A549 (cell line): ENCODE results near the gene PLEKHN1. TPM values are rescaled to one million over a fixed set of nuclear protein-coding genes. Genes with fewer than 3 reads are reported as not detected.

Source experiments
- ATAC-seq, 2 experiments: fragments of 200-7000 bp in 1 of 2; fragments of >200 bp in 1 of 2; cut with Nextera tagmentation in 1 of 2; cut with Tn5 transposase in 1 of 2; 3 replicates each; pipeline versions ENCODE4 v1.8.0 to v1.9.1; 2018 to 2020; ENCODE audit warnings: mild to moderate bottlenecking in 1 of 2, moderate library complexity in 1 of 2
- CTCF ChIA-PET: fragments of 300-600 bp; sonication (Branson Sonifier 250); formaldehyde crosslinking; extraction: SDS; loops from one replicate; lab custom pipeline; 2021; ENCODE audit warnings: antibody characterized with exemption, inconsistent platforms; lab: Yijun Ruan, JAX
- POLR2A ChIA-PET: fragments of 350-600 bp; formaldehyde crosslinking; extraction: SDS; loops from one replicate; lab custom pipeline; 2021; ENCODE audit warnings: antibody characterized with exemption, inconsistent platforms; lab: Yijun Ruan, JAX
- DNase-seq, 2 experiments: peaks; one replicate each; pipeline versions ENCODE4 v3.0.0 to v3.0.0-alpha.2; 2011 to 2016; ENCODE audit warnings: low read depth in 1 of 2, low spot score in 1 of 2
- FAIRE-seq: peaks from 2 replicates; lab custom pipeline; 2011; peaks lifted over from hg19 to GRCh38; lab: Jason Lieb, UNC
- H3K27ac ChIP-seq, 2 experiments: fragments of >200 bp; sonication (Bioruptor Twin); formaldehyde crosslinking; 3 replicates each; pipeline ENCODE4 v1.5.1; 2016 to 2017
- H3K4me1 ChIP-seq: fragments of >200 bp; sonication (Bioruptor Twin); formaldehyde crosslinking; 3 replicates; pipeline ENCODE4 v1.6.1; 2016
- H3K4me2 ChIP-seq: fragments of >200 bp; sonication (Bioruptor Twin); formaldehyde crosslinking; 3 replicates; pipeline ENCODE4 v1.6.1; 2016
- H3K4me3 ChIP-seq: fragments of >200 bp; sonication (Bioruptor Twin); formaldehyde crosslinking; 3 replicates; pipeline ENCODE4 v1.5.1; 2016
- H3K9me3 ChIP-seq: fragments of >200 bp; sonication (Bioruptor Twin); formaldehyde crosslinking; 3 replicates; pipeline ENCODE4 v1.6.1; 2016
- CTCF ChIP-seq: fragments of >200 bp; sonication (Bioruptor Twin); formaldehyde crosslinking; IDR thresholded peaks from 3 replicates; pipeline ENCODE4 v1.5.1; 2016
- E2F6 ChIP-seq: IDR thresholded peaks from 2 replicates; pipeline ENCODE4 v1.6.1; 2012; ENCODE audit warnings: low read depth, borderline replicate concordance
- EHF ChIP-seq: fragments of 250-450 bp; sonication (Bioruptor Pico); IDR thresholded peaks from 2 replicates; pipeline ENCODE4 v1.5.0; 2020; ENCODE audit warnings: mild to moderate bottlenecking
- EP300 ChIP-seq, 2 experiments: fragments of >200 bp; sonication (Bioruptor Twin); formaldehyde crosslinking; IDR thresholded peaks; 2 replicates in 1 of 2; 3 replicates in 1 of 2; pipeline ENCODE4 v1.6.1; 2016 to 2017
- FOXS1 ChIP-seq: fragments of 250-450 bp; sonication (Bioruptor Pico); IDR thresholded peaks from 2 replicates; pipeline ENCODE4 v1.5.0; 2020; ENCODE audit warnings: mild to moderate bottlenecking, moderate library complexity
- HDAC2 ChIP-seq: fragments of 200-600 bp; sonication (generic); IDR thresholded peaks from 2 replicates; pipeline ENCODE4 v1.6.1; 2016
- HES2 ChIP-seq: fragments of >200 bp; sonication (Bioruptor Twin); formaldehyde crosslinking; IDR thresholded peaks from 2 replicates; pipeline ENCODE4 v1.6.1; 2016
- HOXB5 ChIP-seq: fragments of 250-450 bp; sonication (Bioruptor Pico); IDR thresholded peaks from 2 replicates; pipeline ENCODE4 v1.5.0; 2020; ENCODE audit warnings: mild to moderate bottlenecking, moderate library complexity
- MAFK ChIP-seq: fragments of 450-650 bp; IDR thresholded peaks from 2 replicates; pipeline ENCODE4 v1.6.1; 2014; ENCODE audit not compliant: partially characterized antibody
- MAZ ChIP-seq: fragments of 150-350 bp; IDR thresholded peaks from 2 replicates; pipeline ENCODE4 v1.6.1; 2014; ENCODE audit warnings: antibody characterized with exemption, low read depth, low read length, borderline replicate concordance
- MYC ChIP-seq: IDR thresholded peaks from 2 replicates; pipeline ENCODE4 v1.6.1; 2012; ENCODE audit warnings: mild to moderate bottlenecking, inconsistent platforms, low read length, improper control_type of control experiment, borderline replicate concordance
- PBX3 ChIP-seq: IDR thresholded peaks from 2 replicates; pipeline ENCODE4 v1.6.1; 2012
- RARB ChIP-seq: fragments of 250-450 bp; sonication (Bioruptor Pico); IDR thresholded peaks from 2 replicates; pipeline ENCODE4 v1.8.0; 2021; ENCODE audit warnings: mild to moderate bottlenecking, moderate library complexity
- RFX5 ChIP-seq: fragments of 450-650 bp; IDR thresholded peaks from 2 replicates; pipeline ENCODE4 v1.7.1; 2014; ENCODE audit warnings: antibody characterized with exemption, mild to moderate bottlenecking, moderate library complexity
- SMC3 ChIP-seq: fragments of >200 bp; sonication (Bioruptor Twin); formaldehyde crosslinking; IDR thresholded peaks from 3 replicates; pipeline ENCODE4 v1.6.1; 2018; ENCODE audit warnings: inconsistent platforms
- ZC3H11A ChIP-seq: fragments of 450-650 bp; IDR thresholded peaks from 2 replicates; pipeline ENCODE4 v1.6.1; 2014; ENCODE audit warnings: antibody characterized with exemption, mild to moderate bottlenecking
- ZNF302 ChIP-seq: fragments of 250-450 bp; sonication (Bioruptor Pico); IDR thresholded peaks from 2 replicates; pipeline ENCODE4 v1.9.0; 2021; ENCODE audit warnings: inconsistent platforms, mild to moderate bottlenecking, moderate library complexity
- WGBS: methylation state at CpG from one replicate; pipeline ENCODE4 v1.1.6; 2017; ENCODE audit errors: missing lambda C conversion rate; 5-methylcytosine and 5-hydroxymethylcytosine counted together
- polyA plus RNA-seq, 4 experiments: library from polyadenylated mRNA; depleted of rRNA in 3 of 4; stranded (reverse); fragments of >200 nt; fragmentation: RNase III in 1 of 4; extraction: RNeasy Plus Mini Kit Qiagen cat#74134 plus additional on column Dnase treatment in 1 of 4; gene quantifications; 2 replicates in 3 of 4; 3 replicates in 1 of 4; pipeline ENCODE4 v1.2.3, GENCODE V29; 2011 to 2017

PLEKHN1 gene
- polyA plus RNA-seq, 2 of the 4 experiments (the other 2 are of a cell fraction) = 0.75 to 3.2 TPM

GRCh38 chr1:967466-968343 is 1.4 kb downstream of the PLEKHN1 start:
- Histone ChIP-seq H3K4me2 (peak overlapping the region; percentile 89), H3K9me3 (no peaks in the 10 kb centered on the region), H3K27ac (peak overlapping the region; percentile 94 to 96), H3K4me3 (peak overlapping the region; percentile 70), H3K4me1 (peaks cover 13% of the 10 kb centered on the region)
- TF ChIP-seq FOXS1 (CRISPR knock-in tag) (no peak), EHF (CRISPR knock-in tag) (no peak), ZNF302 (no peak), HES2 (no peak), E2F6 (no peak), HOXB5 (CRISPR knock-in tag) (no peak), SMC3 (no peak), RFX5 (no peak), RARB (CRISPR knock-in tag) (no peak), ZC3H11A (no peak), MYC (no peak), PBX3 (no peak), MAFK (no peak), EP300 (IDR thresholded peaks at IDR 0.05) (no peak)
- ChIA-PET CTCF (interaction anchor here (1.1 to 1.2 kb wide), 3 partner anchors 8 to 28 kb away, joined by 3 to 6 read pairs (median 6); no protein-coding TSS in a partner anchor), POLR2A (interaction anchor here (0.8 to 1.1 kb wide), 2 partner anchors 8 to 9 kb away, joined by 3 to 14 read pairs; no protein-coding TSS in a partner anchor)
- FAIRE-seq (no peak), ATAC-seq (no peak), DNase-seq (no peak)
- WGBS = 77% methylated on average over 7 of the region's 23 CpGs

- Histone ChIP-seq H3K4me2 (no peak overlapping the region), H3K4me1 (peaks cover 13% of the 10 kb centered on the region), H3K27ac (no peak overlapping the region)
- TF ChIP-seq HDAC2 (no peak), CTCF (no peak), MAZ (no peak)
- TF ChIP-seq, all 56 proteins: peak for 0
- ChIA-PET POLR2A (no interaction called here), CTCF (interaction anchor here (1.4 kb wide), 1 partner anchor 14 kb away, joined by 8 read pairs; no protein-coding TSS in a partner anchor)
- DNase-seq (no peak), FAIRE-seq (no peak), ATAC-seq (no peak)
- no peak overlapping the region for H3K4me3 ChIP-seq
- no peaks in the 10 kb centered on the region for H3K9me3 ChIP-seq
- 82% methylated on average over 15 of the region's 15 CpGs for WGBS
These were observed 3.1 kb downstream of the PLEKHN1 start for GRCh38 chr1:969260-969855.
